Measurements from ENCODE around the gene NKAIN4.

Gene NKAIN4

GRCh38 chr20:63249891-63250290, 4.4 kb downstream of the NKAIN4 start:
- Histone ChIP-seq H3K36me3 (ENCODE audit: insufficient read depth, low read length) (no peaks in the 10 kb centered on the region), H3K4me1 (ENCODE audit: insufficient read depth, low read length) (peaks cover 12% of the 10 kb centered on the region; the same call in 1 of the 2 replicates), H3K9ac (ENCODE audit: low read depth, low read length) (no peak overlapping the region), H3K9me3 (ENCODE audit: control insufficient read depth, insufficient read depth, low read length) (no peaks in the 10 kb centered on the region)

- Histone ChIP-seq H3K36me3 (ENCODE audit: insufficient read depth, low read length) (no peaks in the 10 kb centered on the region), H3K9ac (ENCODE audit: low read depth, low read length) (no peak overlapping the region), H3K9me3 (ENCODE audit: control insufficient read depth, insufficient read depth, low read length) (no peaks in the 10 kb centered on the region), H3K4me1 (ENCODE audit: insufficient read depth, low read length) (peaks cover 12% of the 10 kb centered on the region; the same call in 1 of the 2 replicates)
These were observed 5.2 kb downstream of the NKAIN4 start for GRCh38 chr20:63248835-63249591.

- no peak overlapping the region for H3K9ac ChIP-seq (ENCODE audit: low read depth, low read length)
- H3K9me3 ChIP-seq (ENCODE audit: control insufficient read depth, insufficient read depth, low read length): no peaks in the 10 kb centered on the region
- H3K36me3 ChIP-seq (ENCODE audit: insufficient read depth, low read length): no peaks in the 10 kb centered on the region
- H3K4me1 ChIP-seq (ENCODE audit: insufficient read depth, low read length): peaks cover 9% of the 10 kb centered on the region; the same call in 1 of the 2 replicates
These were observed 6.5 kb downstream of the NKAIN4 start for GRCh38 chr20:63247671-63248228.

- no peaks in the 10 kb centered on the region for H3K36me3 ChIP-seq (ENCODE audit: insufficient read depth, low read length)
These were observed 7.6 kb downstream of the NKAIN4 start for GRCh38 chr20:63246490-63247288.

GRCh38 chr20:63244468-63244867, 9.8 kb downstream of the NKAIN4 start:
- Histone ChIP-seq H3K4me1 (ENCODE audit: insufficient read depth, low read length) (peaks cover 7% of the 10 kb centered on the region; the same call in 1 of the 2 replicates), H3K9ac (ENCODE audit: low read depth, low read length) (no peak overlapping the region), H3K9me3 (ENCODE audit: control insufficient read depth, insufficient read depth, low read length) (no peaks in the 10 kb centered on the region), H3K36me3 (ENCODE audit: insufficient read depth, low read length) (no peaks in the 10 kb centered on the region)

More at GRCh38 chr20:63246490-63247288, 7.6 kb downstream of the NKAIN4 start:
- H3K4me1 ChIP-seq (ENCODE audit: insufficient read depth, low read length): peaks cover 7% of the 10 kb centered on the region; the same call in 1 of the 2 replicates
- H3K9me3 ChIP-seq (ENCODE audit: control insufficient read depth, insufficient read depth, low read length): no peaks in the 10 kb centered on the region
- H3K9ac ChIP-seq (ENCODE audit: low read depth, low read length): peak overlapping the region; percentile 2; the same call in 1 of the 2 replicates

GRCh38 chr20:63243604-63244247, 10.5 kb downstream of the NKAIN4 start:
- no peaks in the 10 kb centered on the region for H3K36me3 ChIP-seq (ENCODE audit: insufficient read depth, low read length)
- H3K9me3 ChIP-seq (ENCODE audit: control insufficient read depth, insufficient read depth, low read length): no peaks in the 10 kb centered on the region
- H3K4me1 ChIP-seq (ENCODE audit: insufficient read depth, low read length): peaks cover 7% of the 10 kb centered on the region; the same call in 1 of the 2 replicates
- H3K9ac ChIP-seq (ENCODE audit: low read depth, low read length): no peak overlapping the region

GRCh38 chr20:63242736-63243135, 11.5 kb downstream of the NKAIN4 start:
- no peaks in the 10 kb centered on the region for H3K9me3 ChIP-seq (ENCODE audit: control insufficient read depth, insufficient read depth, low read length)

GRCh38 chr20:63241272-63241671, 13.0 kb downstream of the NKAIN4 start:
- Histone ChIP-seq H3K9me3 (ENCODE audit: control insufficient read depth, insufficient read depth, low read length) (no peaks in the 10 kb centered on the region), H3K4me1 (ENCODE audit: insufficient read depth, low read length) (no peaks in the 10 kb centered on the region; the same call in 1 of the 2 replicates), H3K9ac (ENCODE audit: low read depth, low read length) (no peak overlapping the region), H3K36me3 (ENCODE audit: insufficient read depth, low read length) (no peaks in the 10 kb centered on the region)

More at GRCh38 chr20:63242736-63243135, 11.5 kb downstream of the NKAIN4 start:
- Histone ChIP-seq H3K36me3 (ENCODE audit: insufficient read depth, low read length) (no peaks in the 10 kb centered on the region), H3K4me1 (ENCODE audit: insufficient read depth, low read length) (peaks cover 7% of the 10 kb centered on the region; the same call in 1 of the 2 replicates), H3K9ac (ENCODE audit: low read depth, low read length) (no peak overlapping the region)

- H3K9ac ChIP-seq (ENCODE audit: low read depth, low read length): no peak overlapping the region
- peaks cover 8% of the 10 kb centered on the region; the same call in 1 of the 2 replicates for H3K4me1 ChIP-seq (ENCODE audit: insufficient read depth, low read length)
- no peaks in the 10 kb centered on the region for H3K9me3 ChIP-seq (ENCODE audit: control insufficient read depth, insufficient read depth, low read length)
- no peaks in the 10 kb centered on the region for H3K36me3 ChIP-seq (ENCODE audit: insufficient read depth, low read length)
These were observed 14.3 kb downstream of the NKAIN4 start for GRCh38 chr20:63240004-63240403.

GRCh38 chr20:63239431-63239830, 14.8 kb downstream of the NKAIN4 start:
- H3K9ac ChIP-seq (ENCODE audit: low read depth, low read length): no peak overlapping the region
- no peaks in the 10 kb centered on the region for H3K36me3 ChIP-seq (ENCODE audit: insufficient read depth, low read length)
- H3K9me3 ChIP-seq (ENCODE audit: control insufficient read depth, insufficient read depth, low read length): no peaks in the 10 kb centered on the region
- H3K4me1 ChIP-seq (ENCODE audit: insufficient read depth, low read length): peaks cover 10% of the 10 kb centered on the region; the same call in 1 of the 2 replicates

- H3K4me1 ChIP-seq (ENCODE audit: insufficient read depth, low read length): peaks cover 12% of the 10 kb centered on the region; the same call in 1 of the 2 replicates
- no peaks in the 10 kb centered on the region for H3K36me3 ChIP-seq (ENCODE audit: insufficient read depth, low read length)
- H3K9me3 ChIP-seq (ENCODE audit: control insufficient read depth, insufficient read depth, low read length): no peaks in the 10 kb centered on the region
- H3K9ac ChIP-seq (ENCODE audit: low read depth, low read length): no peak overlapping the region
These were observed 15.6 kb downstream of the NKAIN4 start for GRCh38 chr20:63238514-63239125.

GRCh38 chr20:63238031-63238430, 16.2 kb downstream of the NKAIN4 start:
- H3K4me1 ChIP-seq (ENCODE audit: insufficient read depth, low read length): peaks cover 12% of the 10 kb centered on the region; the same call in 1 of the 2 replicates
- no peak overlapping the region for H3K9ac ChIP-seq (ENCODE audit: low read depth, low read length)
- H3K9me3 ChIP-seq (ENCODE audit: control insufficient read depth, insufficient read depth, low read length): no peaks in the 10 kb centered on the region
- no peaks in the 10 kb centered on the region for H3K36me3 ChIP-seq (ENCODE audit: insufficient read depth, low read length)

GRCh38 chr20:63236116-63236837, 18.0 kb downstream of the NKAIN4 start:
- Histone ChIP-seq H3K36me3 (ENCODE audit: insufficient read depth, low read length) (no peaks in the 10 kb centered on the region), H3K4me1 (ENCODE audit: insufficient read depth, low read length) (peaks cover 15% of the 10 kb centered on the region; the same call in 1 of the 2 replicates), H3K9ac (ENCODE audit: low read depth, low read length) (no peak overlapping the region), H3K9me3 (ENCODE audit: control insufficient read depth, insufficient read depth, low read length) (no peaks in the 10 kb centered on the region)

All from ES-I3 (cell line).